ENCODE results near the gene CDKAL1.
A peak's percentile ranks its signal among the peaks of the same experiment; 100 is the strongest.

The CDKAL1 gene

DNA sequence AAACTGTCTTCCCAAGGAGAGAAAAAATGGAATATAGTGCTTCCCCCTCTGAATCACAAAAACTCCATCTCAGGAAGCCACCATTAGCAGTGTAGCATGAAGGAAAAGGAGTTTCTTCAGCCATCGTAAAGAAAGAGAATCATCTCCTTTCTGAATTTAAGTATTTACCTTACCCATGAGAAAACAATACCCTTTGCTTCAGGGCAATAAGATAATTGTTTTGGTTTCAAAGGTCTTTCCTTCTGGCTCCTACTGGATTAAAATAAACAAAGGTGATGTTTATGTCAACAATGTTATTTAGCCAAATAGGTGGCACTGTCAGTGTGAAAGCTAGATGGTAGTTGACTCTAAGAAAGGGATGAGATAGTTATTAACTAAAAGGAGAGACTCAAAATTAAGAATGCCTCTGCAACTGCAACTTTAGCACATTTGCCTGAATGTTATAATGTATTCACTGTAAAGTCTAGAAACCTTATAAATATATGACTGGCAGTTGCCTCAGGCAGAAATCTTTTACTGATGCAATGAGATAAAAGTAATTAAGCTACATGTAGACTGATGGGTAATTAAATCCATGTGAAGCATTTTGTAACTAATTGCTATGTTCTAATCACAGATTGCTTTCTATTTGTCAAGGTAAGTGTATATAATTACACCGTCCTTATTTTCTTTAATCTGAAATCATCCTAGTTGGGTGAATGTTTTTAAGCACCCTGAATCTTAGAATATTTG, 399.0 kb downstream of the CDKAL1 start:
- DNase-seq: no peak

DNA sequence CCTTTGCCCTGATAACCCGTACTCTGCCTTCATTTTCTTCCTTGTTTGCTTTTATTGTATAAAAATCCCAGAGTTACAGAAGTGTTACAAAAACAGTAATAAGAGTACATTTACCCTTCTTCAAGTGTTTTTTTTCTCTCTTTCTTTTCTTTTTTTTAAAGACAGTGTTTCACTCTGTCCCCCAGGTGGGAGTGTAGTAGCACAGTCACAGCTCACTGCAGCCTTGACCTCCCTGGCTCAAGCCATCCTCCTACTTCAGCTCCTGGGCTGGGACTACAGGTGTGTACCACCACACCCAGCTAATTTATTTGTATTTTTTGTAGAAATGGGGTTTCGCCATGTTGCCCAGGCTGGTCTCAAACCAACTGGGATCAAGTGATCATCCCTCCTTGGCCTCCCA, 402.7 kb downstream of the CDKAL1 start:
- no peak for DNase-seq

DNA sequence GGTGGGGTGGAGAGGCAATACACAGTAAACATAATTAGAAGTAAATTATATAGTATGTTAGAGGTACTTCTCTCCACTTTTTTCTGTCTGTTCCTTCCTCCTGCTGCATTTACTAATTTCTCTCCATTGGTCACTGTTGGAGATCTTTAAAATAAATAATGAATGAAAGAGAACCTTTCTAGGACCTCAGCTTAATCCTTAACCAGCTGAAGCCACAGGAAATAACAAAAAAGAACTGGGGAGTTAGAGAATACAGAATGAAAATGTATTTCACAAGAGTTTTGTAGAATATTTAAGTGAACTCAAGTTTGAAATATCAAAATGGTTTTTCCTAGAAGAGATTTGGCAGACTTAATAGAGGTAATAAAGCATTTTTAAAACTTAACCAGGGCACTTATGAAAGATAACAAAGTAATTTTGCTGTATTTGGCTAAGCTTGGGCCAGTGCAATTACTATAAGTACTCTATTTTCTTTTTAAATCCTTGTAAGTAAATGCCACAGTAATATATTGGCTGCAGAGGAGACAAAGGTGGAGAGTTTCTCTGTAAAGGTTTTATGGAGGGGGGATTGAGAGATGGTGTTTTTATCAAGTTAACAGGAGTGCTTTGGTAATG, 405.0 kb downstream of the CDKAL1 start:
- DNase-seq: no peak

DNA sequence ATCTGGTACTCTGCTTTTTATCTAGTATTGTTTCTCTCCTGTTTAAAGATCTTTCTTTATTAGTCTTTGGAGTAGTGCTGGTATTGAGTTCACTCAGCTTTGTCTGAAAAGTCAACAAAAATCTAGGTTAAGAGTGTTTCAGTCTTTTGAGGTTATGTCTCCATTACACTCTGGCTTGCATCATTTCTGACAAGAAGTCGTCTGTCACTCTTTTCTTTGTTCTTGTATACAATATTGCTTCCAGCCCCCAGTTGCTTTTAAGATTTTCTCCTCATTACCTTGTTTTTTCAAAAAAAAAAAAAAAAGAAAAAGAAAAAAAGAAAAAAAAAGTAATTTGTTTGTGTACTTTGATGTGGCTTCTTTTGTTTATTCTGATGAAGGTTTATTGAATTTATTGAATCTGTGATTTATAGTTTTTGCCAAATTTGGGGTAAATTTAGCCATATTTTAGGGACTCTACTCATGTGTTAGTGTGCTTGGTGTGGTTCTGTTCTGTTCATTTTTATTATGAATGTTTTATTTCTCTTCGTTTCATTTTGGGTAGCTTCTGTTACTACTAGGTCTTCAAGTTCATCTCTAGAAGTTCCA, 408.9 kb downstream of the CDKAL1 start:
- no peak for DNase-seq

DNA sequence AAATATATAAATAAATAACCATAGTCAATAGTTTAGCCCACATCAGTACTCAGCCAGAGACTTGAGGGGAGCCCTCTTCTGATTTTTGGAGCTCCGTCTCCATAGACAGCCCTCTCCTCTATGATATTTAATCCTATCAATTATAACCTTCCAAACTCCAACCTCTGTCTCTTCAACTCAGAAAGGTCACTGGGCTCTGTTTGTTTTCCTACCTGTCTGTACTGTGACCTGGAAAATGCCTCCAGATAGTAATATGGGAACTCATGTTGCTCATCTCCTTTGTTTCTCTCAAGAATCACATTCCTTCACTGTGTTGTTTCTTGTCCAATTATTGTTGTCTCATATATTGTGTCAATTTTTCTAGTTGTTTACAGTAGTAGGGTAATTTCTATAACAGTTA, 409.7 kb downstream of the CDKAL1 start:
- DNase-seq: no peak

DNA sequence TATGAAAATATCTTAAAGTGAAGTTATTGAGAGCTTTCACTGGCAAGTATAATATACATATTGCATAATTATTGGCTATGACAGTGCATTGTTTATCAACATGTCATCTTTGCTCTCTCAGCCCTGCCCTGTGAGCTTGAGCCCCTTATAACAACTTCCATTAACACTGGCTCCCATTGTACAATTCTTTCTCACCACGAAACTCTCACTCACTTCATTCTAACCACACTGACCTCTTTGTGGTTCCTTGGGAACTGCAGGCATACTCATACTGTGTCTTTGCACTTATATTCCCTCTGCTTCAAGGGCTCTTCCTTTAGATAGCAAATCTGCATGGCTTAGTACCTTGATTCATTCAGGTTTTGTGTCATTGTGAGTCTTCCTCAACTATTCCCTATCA, 411.8 kb downstream of the CDKAL1 start:
- DNase-seq: peak; percentile 2

DNA sequence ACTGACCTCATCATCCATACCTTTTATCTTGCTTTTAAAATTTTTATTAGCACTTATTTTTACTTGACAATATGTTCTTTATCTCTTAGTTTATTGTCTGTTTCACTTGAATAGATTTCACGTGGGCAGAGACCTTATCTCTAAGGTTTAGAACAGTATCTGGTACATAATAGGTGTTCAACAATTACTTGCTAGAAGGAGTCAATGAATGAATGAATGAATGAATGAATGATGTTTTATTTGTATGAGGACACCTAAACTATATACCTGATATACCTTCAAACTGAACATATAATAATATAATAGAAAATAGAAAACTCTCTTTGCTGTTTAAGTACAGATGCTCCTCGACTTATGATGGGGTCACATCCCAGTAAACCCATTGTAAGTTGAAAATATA, 412.6 kb downstream of the CDKAL1 start:
- no peak for DNase-seq

DNA sequence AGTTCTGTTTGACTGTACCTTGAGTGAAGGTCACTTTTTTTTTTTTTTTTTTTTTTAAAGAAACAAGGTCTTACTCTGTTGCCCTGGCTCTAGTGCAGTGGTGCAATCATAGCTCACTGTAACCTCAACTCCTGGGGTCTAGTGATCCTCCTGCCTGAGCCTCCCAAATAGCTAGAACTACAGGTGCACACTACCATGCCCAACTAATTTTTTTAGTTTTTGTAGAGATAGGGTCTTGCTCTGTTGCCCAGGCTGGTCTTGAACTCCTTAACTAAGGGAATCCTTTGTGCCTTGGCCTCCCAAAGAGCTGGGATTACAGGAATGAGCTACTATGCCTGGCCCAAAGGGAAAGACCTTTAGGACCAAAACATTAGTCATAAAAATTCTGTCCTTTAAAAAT, 413.7 kb downstream of the CDKAL1 start:
- DNase-seq: no peak

DNA sequence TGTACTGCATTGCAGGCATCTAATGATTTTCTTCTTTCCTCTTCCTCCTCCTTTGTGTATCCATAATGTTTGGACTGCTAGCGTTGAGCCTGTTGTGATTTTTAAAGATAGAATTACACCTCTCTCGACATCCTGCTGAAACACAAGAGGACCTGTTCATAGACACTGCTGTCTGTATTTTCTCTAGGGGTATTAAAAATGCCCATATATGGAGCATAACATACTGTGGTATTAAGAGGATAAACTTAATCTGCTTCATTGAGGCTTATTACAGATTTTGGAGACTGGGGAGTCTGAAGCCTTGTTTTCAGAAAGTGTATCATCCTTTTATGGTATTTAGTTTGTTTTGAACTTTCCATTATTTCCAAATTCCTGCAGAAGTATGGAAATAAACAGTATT, 414.3 kb downstream of the CDKAL1 start:
- DNase-seq: no peak

DNA sequence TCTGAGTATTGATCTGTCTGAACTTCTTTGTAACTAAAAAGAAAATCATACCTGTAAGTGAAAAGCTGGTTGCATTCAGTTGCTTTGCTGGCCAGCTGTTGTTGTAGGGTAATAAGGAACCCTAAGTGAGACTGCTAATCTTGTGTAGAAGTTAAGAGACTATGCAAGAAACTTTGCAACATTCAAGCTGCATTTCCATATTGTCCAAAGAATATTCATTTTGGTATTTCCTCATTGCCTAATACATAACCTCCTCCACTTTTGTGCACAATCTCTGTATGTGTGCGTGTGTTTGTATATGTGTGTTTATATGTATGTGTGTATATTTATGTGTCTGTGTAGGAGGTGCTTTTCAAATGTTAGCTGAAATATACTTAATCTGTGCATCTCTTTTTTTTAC, 414.9 kb downstream of the CDKAL1 start:
- no peak for DNase-seq

DNA sequence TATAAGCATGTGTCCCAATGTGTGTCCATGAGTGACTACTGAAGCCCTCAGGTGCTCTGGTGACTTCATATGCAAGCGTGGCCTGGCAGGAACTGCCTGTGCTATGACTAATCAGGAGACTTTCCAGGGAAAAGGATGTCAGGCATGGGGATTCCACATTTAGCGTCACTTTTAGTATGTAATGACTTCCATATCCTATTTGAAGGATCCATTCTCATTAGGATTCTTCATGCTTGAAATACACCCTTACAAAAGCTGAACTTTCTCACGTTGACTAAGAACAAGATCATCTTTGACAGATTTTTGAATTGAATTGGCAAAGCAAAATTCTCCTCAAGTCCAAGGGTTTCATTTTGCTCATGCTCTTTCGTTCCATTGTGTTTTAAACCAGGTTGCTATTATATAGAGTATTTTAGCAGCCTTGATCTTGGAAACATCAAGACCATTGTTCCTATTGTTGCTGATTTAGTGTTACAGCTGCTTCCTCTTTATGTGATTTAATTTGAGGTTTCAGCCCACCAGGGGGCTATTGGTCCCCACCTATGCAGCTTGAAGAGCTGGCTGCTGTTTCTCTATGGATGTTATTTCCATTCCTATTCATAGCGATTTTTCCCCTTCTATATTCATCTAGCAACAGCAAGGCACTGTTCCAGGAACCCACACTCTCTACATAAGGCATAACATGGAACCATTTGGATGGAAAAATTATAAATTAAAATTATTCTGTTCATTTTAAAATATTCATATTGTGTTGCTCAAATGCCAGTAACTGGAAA, 418.6 kb downstream of the CDKAL1 start:
- DNase-seq: no peak

DNA sequence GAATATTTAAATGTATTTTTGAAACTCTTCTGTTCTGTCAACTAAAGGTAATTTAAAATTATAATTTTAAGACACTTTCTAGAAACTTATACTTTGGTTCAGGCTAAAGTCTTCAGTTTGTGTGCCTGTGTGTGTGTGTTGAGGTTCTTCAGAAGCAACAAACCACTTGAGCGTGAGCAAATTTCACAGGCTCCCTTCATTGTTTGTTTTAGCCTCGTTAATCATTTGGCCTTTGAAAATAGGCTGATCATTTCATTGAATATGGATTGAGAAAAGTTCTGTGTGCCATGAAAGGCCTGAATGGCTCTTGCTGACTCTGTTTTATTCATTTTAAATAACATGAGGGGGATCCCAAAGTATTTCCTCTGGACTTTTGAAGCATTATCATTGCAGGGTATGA, 420.1 kb downstream of the CDKAL1 start:
- no peak for DNase-seq

DNA sequence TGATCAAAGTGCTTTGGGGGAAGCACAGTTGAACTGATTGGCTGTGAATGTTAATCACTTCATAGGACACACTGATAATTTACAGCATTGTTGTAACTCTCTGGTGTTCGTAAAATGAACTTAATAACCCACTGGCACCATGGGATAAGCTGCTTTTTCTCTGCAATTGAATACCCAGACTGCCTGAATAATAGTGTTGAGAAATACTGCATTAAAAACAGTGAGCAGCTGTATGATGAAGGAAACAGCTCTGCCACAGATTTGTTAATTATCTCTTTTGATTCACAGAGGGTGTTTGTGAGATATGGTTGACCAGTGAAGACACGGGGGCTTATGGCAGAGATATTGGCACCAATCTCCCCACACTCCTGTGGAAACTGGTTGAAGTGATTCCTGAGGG, 420.9 kb downstream of the CDKAL1 start:
- no peak for DNase-seq

DNA sequence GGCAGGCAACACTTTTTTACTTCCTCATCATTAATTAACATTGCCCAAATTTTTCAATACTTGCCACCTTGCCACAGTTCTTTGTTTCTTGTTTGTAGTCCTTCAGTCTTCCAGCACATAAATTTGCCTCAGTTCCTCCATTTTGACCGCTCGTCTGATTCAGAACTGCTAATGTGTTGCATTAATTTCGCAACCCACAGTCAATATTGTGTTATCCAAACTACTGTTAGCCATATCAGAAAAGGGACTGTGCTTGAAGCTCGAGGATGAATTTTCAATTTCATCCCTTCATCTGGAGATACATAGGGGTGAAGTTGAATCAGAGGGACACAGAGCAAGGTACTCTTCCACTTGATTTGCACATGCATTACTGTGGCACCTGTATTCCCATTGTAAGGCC, 421.5 kb downstream of the CDKAL1 start:
- no peak for DNase-seq

DNA sequence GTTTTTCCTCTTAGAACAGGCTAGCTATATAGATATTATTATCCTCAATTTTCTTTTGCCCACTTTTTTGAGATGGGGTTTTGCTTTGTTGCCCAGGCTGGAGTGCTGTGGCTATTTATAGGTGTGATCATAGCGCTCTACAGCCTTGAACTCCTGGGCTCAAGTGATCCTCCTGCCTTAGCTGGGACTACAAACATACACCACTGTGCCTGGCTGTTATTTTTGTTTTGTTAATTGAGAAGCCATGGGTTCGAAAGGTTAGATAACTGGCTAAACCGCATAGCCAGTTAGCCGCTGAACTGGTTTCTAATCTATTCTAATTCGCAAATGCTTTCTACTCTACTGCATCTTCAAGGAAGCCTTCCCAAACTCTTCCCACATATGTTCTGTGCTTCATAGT, 425.8 kb downstream of the CDKAL1 start:
- no peak for DNase-seq

DNA sequence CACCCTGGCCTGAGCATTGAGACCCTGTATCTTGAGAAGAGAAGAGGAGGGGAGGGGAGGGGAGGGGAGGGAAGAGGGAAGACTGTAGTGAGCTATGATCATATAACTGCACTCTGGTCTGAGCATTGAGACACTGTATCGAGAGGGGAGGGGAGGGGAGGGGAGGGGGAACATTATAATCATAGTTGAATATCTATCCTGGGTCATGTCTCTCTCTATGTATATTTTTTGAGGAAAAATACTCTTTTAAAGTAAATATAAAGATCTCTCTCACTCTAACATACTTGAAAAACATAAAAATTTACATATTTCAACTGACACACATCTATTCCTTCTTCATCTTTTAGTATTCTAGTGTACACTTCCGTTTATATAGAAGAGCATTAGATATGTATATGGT, 431.0 kb downstream of the CDKAL1 start:
- no peak for DNase-seq

DNA sequence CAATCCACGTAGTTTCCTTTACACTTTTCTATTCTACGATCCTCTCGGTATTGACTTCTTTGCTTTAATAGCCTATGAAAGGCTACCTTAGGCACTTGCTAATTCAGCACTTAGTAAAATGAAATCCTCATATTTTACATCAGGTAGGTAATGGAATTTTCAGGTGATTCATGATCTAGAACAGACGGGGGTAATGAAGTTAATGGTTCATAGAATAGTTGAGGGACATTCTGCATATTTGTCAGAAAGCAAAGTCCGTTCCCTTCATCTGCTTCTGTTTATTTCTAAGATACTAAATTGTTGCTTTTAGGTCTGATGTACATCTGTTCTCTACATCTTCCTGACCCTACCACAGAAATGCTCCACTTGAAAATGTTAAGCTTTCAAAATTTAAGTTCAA, 431.7 kb downstream of the CDKAL1 start:
- no peak for DNase-seq

DNA sequence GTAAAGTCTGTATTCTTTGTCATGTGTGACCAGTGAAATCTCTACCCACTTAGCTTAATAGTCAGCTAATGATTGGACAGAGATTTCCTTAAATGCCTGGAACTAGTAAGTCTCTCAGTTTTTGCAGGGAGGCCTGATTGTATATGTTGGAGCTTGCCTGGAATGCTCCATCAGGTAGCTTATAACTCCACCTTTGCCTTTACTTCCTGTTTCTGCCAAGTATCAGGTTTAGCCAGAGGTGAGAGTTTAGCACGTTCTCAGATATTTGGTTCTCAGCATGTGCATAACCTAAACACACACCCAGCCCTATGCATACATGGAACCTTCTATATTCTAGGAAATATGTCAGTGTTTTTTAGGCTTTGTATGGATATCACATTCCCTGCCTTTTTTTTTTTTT, 435.3 kb downstream of the CDKAL1 start:
- DNase-seq: no peak

DNA sequence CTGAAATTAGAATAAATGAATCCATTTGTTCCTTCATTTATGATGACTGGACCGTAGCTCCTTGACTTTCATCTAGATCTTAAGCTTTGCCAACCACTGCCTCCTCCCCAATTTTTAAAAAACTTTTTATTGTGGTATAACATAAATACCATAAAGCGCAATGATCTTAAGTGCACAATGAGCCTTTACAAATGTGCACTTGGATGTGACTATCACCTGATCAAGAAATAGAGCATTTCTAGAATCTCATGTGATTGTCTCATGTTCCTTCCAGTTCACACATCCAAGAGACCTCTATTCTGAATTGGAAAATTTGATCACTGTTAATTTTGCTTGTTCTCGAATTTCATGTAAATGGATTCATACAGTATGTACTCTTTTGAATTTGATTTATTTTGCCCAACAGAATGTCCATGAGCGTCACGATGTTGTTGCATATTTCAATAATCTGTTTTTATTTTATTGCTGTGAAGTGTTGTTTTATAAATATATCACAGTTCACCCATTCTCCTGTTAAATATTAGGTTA, 442.2 kb downstream of the CDKAL1 start:
- no peak for DNase-seq

DNA sequence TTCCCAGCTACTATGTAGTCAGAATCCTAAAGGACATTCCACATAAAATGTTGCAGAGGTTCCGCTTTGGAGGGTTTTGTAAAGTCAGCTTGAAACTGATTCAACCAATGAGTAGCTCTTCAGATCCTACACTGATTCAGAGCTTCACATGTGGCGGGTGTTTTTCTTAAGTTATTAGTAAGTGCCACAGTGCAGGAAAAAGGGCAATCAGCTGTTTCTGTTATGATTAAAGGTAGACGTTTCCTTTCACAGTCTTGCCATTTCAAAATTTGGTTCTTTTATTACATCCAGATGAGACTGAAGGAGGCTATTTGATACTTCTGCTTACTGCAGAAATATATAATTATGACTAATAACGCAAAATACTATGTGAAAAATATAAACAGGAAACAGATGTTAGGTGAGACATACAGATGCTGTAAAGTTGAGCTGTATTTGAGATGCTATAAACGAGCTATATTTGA, 443.9 kb downstream of the CDKAL1 start:
- DNase-seq: peak; percentile 3

DNA sequence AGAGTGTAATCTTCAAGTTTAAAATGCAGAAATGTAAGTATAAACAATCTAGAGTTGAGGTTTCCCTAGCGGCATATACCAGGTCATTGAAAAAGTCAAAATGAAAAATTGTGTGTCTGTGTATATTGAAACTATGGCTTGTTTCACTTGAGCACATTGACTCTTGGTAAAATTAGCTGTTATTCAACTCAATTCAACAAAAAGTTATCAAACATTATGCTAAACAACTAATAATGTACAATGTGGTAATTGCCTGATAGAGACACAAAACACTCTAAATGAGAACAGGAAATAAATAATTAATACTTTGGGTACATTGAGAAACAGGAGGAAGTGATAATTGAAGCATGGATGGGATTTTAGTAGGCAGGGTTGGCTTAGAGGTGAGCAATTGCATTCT, 444.8 kb downstream of the CDKAL1 start:
- no peak for DNase-seq

DNA sequence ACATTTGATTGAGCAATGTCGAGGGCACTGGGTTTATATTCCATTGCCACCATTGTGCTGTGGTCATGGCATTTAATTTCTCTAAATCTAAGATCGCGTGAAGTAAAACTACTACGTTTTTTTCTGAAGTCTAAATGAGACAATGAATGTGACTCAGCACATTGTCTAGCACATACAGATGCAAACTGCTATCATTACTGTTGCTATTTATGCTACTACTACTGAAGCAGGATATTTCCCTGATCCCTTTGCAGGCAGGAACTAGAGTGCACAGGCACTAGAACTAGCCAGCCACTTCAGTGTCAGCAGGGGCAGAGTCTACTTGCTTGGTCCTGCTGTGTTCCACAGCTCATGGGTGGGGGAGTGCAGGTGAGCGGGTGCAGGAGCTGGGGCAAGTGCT, 449.7 kb downstream of the CDKAL1 start:
- DNase-seq: no peak

DNA sequence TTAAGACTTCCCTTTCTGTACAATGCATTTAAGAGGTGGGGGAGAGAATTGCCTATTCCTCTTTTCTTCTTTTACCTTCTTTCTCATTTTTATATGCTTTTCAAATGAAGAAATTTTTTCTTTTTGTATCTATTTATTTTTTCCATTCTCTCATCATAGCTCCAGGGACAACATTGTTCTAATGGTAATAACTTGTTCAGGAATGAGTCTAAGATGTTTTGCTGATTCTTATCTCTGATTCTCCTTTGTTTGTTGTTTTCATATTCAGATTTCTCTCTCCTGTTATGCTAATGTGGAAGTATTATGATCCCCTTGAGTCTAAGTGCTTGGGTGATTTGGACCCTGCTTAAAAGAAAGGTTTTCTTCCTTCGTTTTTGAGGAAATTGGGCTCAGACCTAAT, 451.6 kb downstream of the CDKAL1 start:
- DNase-seq: no peak

DNA sequence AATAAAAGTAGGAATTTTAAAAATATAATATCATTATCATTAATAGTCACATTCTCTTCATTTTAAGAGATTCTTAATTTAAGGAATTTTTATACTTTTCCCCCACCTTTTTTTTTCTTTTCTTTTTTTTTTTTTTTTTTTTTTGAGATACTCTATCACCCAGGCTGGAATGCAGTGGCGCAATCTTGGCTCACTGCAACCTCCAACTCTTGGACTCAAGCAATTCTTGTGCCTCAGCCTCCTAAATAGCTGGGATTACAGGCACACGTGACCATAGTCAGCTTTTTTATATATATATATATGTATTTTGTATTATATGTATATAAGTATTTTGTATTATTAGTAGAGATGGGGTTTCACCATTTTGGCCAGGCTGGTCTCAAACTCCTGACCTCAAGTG, 457.7 kb downstream of the CDKAL1 start:
- DNase-seq: no peak

Measured in activated CD4-positive, alpha-beta T cell treated with anti-CD3 and anti-CD28 coated beads for 48 hours (primary cell).